H9 (cell line): ENCODE measurements around the gene MBD5. TPM values are rescaled to one million over a fixed set of nuclear protein-coding genes. Genes with fewer than 3 reads are reported as not detected.

Experiments used
- DNase-seq: peaks from one replicate; pipeline ENCODE4 v3.0.0-alpha.2; 2017
- H2AFZ ChIP-seq: one replicate; pipeline ENCODE4 v1.6.1; 2013; ENCODE audit warnings: mild to moderate bottlenecking, low read length, control low read depth, moderate library complexity
- H2AK5ac ChIP-seq: 2 replicates; pipeline ENCODE4 v1.6.1; 2013; ENCODE audit warnings: low read length, control low read depth, mixed read lengths; ENCODE audit not compliant: insufficient read length
- H2BK120ac ChIP-seq: one replicate; pipeline ENCODE4 v1.6.1; 2013; ENCODE audit warnings: low read depth, mild to moderate bottlenecking, low read length, control low read depth, inconsistent platforms; ENCODE audit not compliant: poor library complexity, severe bottlenecking
- H2BK12ac ChIP-seq: 2 replicates; pipeline ENCODE4 v1.6.1; 2013; ENCODE audit warnings: low read length, control low read depth, mixed read lengths, low read depth; ENCODE audit not compliant: insufficient read length
- H2BK15ac ChIP-seq: 2 replicates; pipeline ENCODE4 v1.6.1; 2013; ENCODE audit warnings: low read depth, low read length, control low read depth
- H2BK20ac ChIP-seq: one replicate; pipeline ENCODE4 v1.6.1; 2013; ENCODE audit warnings: low read depth, mild to moderate bottlenecking, low read length, control low read depth, inconsistent platforms; ENCODE audit not compliant: poor library complexity, severe bottlenecking
- H2BK5ac ChIP-seq: 2 replicates; pipeline ENCODE4 v1.6.1; 2013; ENCODE audit warnings: low read length, control low read depth, mixed read lengths; ENCODE audit not compliant: insufficient read length
- H3K14ac ChIP-seq: 2 replicates; pipeline ENCODE4 v1.6.1; 2013; ENCODE audit warnings: low read length, control low read depth; ENCODE audit not compliant: insufficient read depth
- H3K18ac ChIP-seq: 2 replicates; pipeline ENCODE4 v1.6.1; 2013; ENCODE audit warnings: low read depth, mild to moderate bottlenecking, mixed read lengths, low read length, control low read depth; ENCODE audit not compliant: insufficient read length
- H3K23ac ChIP-seq: 2 replicates; pipeline ENCODE4 v1.6.1; 2013; ENCODE audit warnings: low read length, control low read depth, mixed read lengths, low read depth; ENCODE audit not compliant: insufficient read length
- H3K23me2 ChIP-seq: 2 replicates; pipeline ENCODE4 v1.6.1; 2013; ENCODE audit warnings: low read depth, mild to moderate bottlenecking, mixed read lengths, low read length, control low read depth; ENCODE audit not compliant: insufficient read length, poor library complexity, severe bottlenecking
- H3K27ac ChIP-seq: 2 replicates; pipeline ENCODE4 v1.5.1; 2013; ENCODE audit warnings: low read length, control low read depth, mixed read lengths, low read depth; ENCODE audit not compliant: insufficient read length
- H3K27me3 ChIP-seq: 2 replicates; pipeline ENCODE4 v1.6.1; 2013; ENCODE audit warnings: low read length, control low read depth, inconsistent platforms; ENCODE audit not compliant: insufficient read depth
- H3K4ac ChIP-seq: 2 replicates; pipeline ENCODE4 v1.6.1; 2013; ENCODE audit warnings: low read depth, mild to moderate bottlenecking, control low read depth, inconsistent platforms, low read length, moderate library complexity
- H3K4me1 ChIP-seq: 2 replicates; pipeline ENCODE4 v1.6.1; 2013; ENCODE audit warnings: low read length, control low read depth, inconsistent platforms; ENCODE audit not compliant: insufficient read depth
- H3K4me2 ChIP-seq: 2 replicates; pipeline ENCODE4 v1.6.1; 2013; ENCODE audit warnings: low read length, control low read depth, mixed read lengths; ENCODE audit not compliant: insufficient read length, insufficient read depth
- H3K56ac ChIP-seq: 2 replicates; pipeline ENCODE4 v1.6.1; 2013; ENCODE audit warnings: low read depth, mild to moderate bottlenecking, mixed read lengths, low read length, control low read depth; ENCODE audit not compliant: insufficient read length
- H3K79me1 ChIP-seq: 2 replicates; pipeline ENCODE4 v1.6.1; 2013; ENCODE audit warnings: low read depth, mild to moderate bottlenecking, moderate library complexity, low read length, control low read depth, inconsistent platforms; ENCODE audit not compliant: insufficient read depth, poor library complexity, severe bottlenecking
- H3K79me2 ChIP-seq: 2 replicates; pipeline ENCODE4 v1.6.1; 2013; ENCODE audit warnings: low read length, control low read depth, inconsistent platforms; ENCODE audit not compliant: insufficient read depth
- H3K9ac ChIP-seq: 2 replicates; pipeline ENCODE4 v1.6.1; 2013; ENCODE audit warnings: low read length, control low read depth, mixed read lengths; ENCODE audit not compliant: insufficient read length; ENCODE audit errors: extremely low read depth
- H3K9me3 ChIP-seq: one replicate; pipeline ENCODE4 v1.6.1; 2013; ENCODE audit warnings: low read depth, low read length, inconsistent platforms; ENCODE audit not compliant: control insufficient read depth
- H3T11ph ChIP-seq: one replicate; pipeline ENCODE4 v1.6.1; 2013; ENCODE audit warnings: mild to moderate bottlenecking, low read length, control low read depth, inconsistent platforms
- H4K20me1 ChIP-seq: one replicate; pipeline ENCODE4 v1.6.1; 2013; ENCODE audit not compliant: control insufficient read depth, insufficient read length, insufficient read depth
- H4K5ac ChIP-seq: 2 replicates; pipeline ENCODE4 v1.6.1; 2013; ENCODE audit warnings: low read depth, mild to moderate bottlenecking, mixed read lengths, low read length, control low read depth; ENCODE audit not compliant: insufficient read length
- H4K8ac ChIP-seq: replicated peaks from 2 replicates; pipeline ENCODE4 v1.6.1; 2013; ENCODE audit warnings: low read length, control low read depth, mixed read lengths, low read depth; ENCODE audit not compliant: insufficient read length
- H4K91ac ChIP-seq: 2 replicates; pipeline ENCODE4 v1.6.1; 2013; ENCODE audit warnings: low read depth, mild to moderate bottlenecking, moderate library complexity, mixed read lengths, low read length, control low read depth; ENCODE audit not compliant: insufficient read length
- H3K27ac Mint-ChIP-seq, 3 experiments: 2 replicates in 2 of 3; 3 replicates in 1 of 3; pipeline ENCODE4 v1.8.0; 2020 to 2021; ENCODE audit warnings: mixed read lengths in 3 of 3, mild to moderate bottlenecking in 1 of 3, moderate library complexity in 1 of 3
- H3K27me3 Mint-ChIP-seq: 2 replicates; pipeline ENCODE4 v1.8.0; 2021; ENCODE audit warnings: low read depth, mild to moderate bottlenecking, moderate library complexity, mixed read lengths
- H3K36me3 Mint-ChIP-seq, 3 experiments: 2 replicates in 2 of 3; 3 replicates in 1 of 3; pipeline ENCODE4 v1.8.0; 2020 to 2021; ENCODE audit warnings: low read depth in 3 of 3, mixed read lengths in 3 of 3; ENCODE audit not compliant: insufficient read depth in 1 of 3
- H3K4me1 Mint-ChIP-seq, 2 experiments: 2 replicates each; pipeline ENCODE4 v1.8.0; 2020; ENCODE audit warnings: mixed read lengths in 2 of 2
- H3K4me3 Mint-ChIP-seq, 2 experiments: 2 replicates in 1 of 2; 3 replicates in 1 of 2; pipeline ENCODE4 v1.8.0; 2020 to 2021; ENCODE audit warnings: mild to moderate bottlenecking in 2 of 2, mixed read lengths in 2 of 2, moderate library complexity in 1 of 2
- H3K9me3 Mint-ChIP-seq, 2 experiments: 2 replicates in 1 of 2; 3 replicates in 1 of 2; pipeline ENCODE4 v1.8.0; 2020; ENCODE audit warnings: mild to moderate bottlenecking in 2 of 2, mixed read lengths in 2 of 2, moderate library complexity in 1 of 2
- CTCF ChIP-seq: fragments of 200-600 bp; sonication (generic); conservative IDR thresholded peaks from 3 replicates; pipeline ENCODE4 v1.8.0; 2021; ENCODE audit warnings: antibody characterized with exemption, mild to moderate bottlenecking
- total RNA-seq: library from RNA; stranded (reverse); gene quantifications from 2 replicates; pipeline ENCODE4 v1.2.1, GENCODE V29; 2021

The MBD5 gene
- total RNA-seq, 1 experiment from 2014 or later: 23.1 TPM

- H2BK20ac ChIP-seq: no peak overlapping the region
- H3K4me2 ChIP-seq: no peak overlapping the region
- H4K20me1 ChIP-seq: no peaks in the 10 kb centered on the region
- no peak overlapping the region for H4K8ac ChIP-seq
- H3K79me2 ChIP-seq: no peaks in the 10 kb centered on the region
- no peak overlapping the region for H2AK5ac ChIP-seq
- Mint-ChIP-seq H3K27me3 (no peaks in the 10 kb centered on the region), H3K9me3 (peaks cover 15 to 26% of the 10 kb centered on the region in 2 experiments), H3K36me3 (peaks cover 32 to 49% (median 33%) of the 10 kb centered on the region in 3 experiments), H3K4me1 (no peaks in the 10 kb centered on the region), H3K4me3 (no peak overlapping the region), H3K27ac (no peak overlapping the region)
- no peak for DNase-seq
- TF ChIP-seq CTCF: no peak
- no peak overlapping the region for H3K27ac ChIP-seq
- no peak overlapping the region for H3K18ac ChIP-seq
- H2BK15ac ChIP-seq: no peak overlapping the region
- no peaks in the 10 kb centered on the region for H3K27me3 ChIP-seq
- peaks cover 14% of the 10 kb centered on the region for H3K9me3 ChIP-seq
- H4K91ac ChIP-seq: no peak overlapping the region
- no peak overlapping the region for H3K4ac ChIP-seq
- H3K9ac ChIP-seq: no peak overlapping the region
- no peak overlapping the region for H2BK12ac ChIP-seq
- H3K56ac ChIP-seq: no peak overlapping the region
- H3K23ac ChIP-seq: no peak overlapping the region
- no peaks in the 10 kb centered on the region for H3K4me1 ChIP-seq
- no peak overlapping the region for H2AFZ ChIP-seq
- H3T11ph ChIP-seq: no peak overlapping the region
- no peak overlapping the region for H3K14ac ChIP-seq
- no peaks in the 10 kb centered on the region for H3K79me1 ChIP-seq
- no peaks in the 10 kb centered on the region for H3K23me2 ChIP-seq
- no peak overlapping the region for H2BK5ac ChIP-seq
- no peak overlapping the region for H4K5ac ChIP-seq
- no peak overlapping the region for H2BK120ac ChIP-seq
Observed at GRCh38 chr2:148237911-148238310, 217.0 kb downstream of the MBD5 start.
